IPS-NIHi11 (cell line): Measurements from ENCODE around the gene RPL5.

Source experiments
- DNase-seq: peaks from one replicate; pipeline ENCODE4 v3.0.0; 2012; ENCODE audit warnings: mixed read lengths, low spot score

Gene RPL5

GRCh38 chr1:92820024-92820423, 11.8 kb upstream of the RPL5 start:
- no peak for DNase-seq

- DNase-seq, result no peak
Measured at GRCh38 chr1:92820551-92820950, 11.3 kb upstream of the RPL5 start.

GRCh38 chr1:92822879-92823278, 9.0 kb upstream of the RPL5 start:
- DNase-seq, result no peak

- DNase-seq, result no peak
Measured at GRCh38 chr1:92826792-92827191, 5.0 kb upstream of the RPL5 start.

GRCh38 chr1:92831368-92831761, 475 bp upstream of the RPL5 start:
- peak; percentile 25 for DNase-seq

- no peak for DNase-seq
Measured at GRCh38 chr1:92832537-92833114, 786 bp downstream of the RPL5 start.

- DNase-seq, result no peak
Measured at GRCh38 chr1:92833840-92834239, 2.0 kb downstream of the RPL5 start.

GRCh38 chr1:92834617-92835016, 2.8 kb downstream of the RPL5 start:
- no peak for DNase-seq

GRCh38 chr1:92837062-92837461, 5.2 kb downstream of the RPL5 start:
- no peak for DNase-seq

- DNase-seq, result no peak
Measured at GRCh38 chr1:92838519-92838918, 6.7 kb downstream of the RPL5 start.

GRCh38 chr1:92839442-92839841, 7.6 kb downstream of the RPL5 start:
- DNase-seq, result no peak

- no peak for DNase-seq
Measured at GRCh38 chr1:92840600-92840999, 8.8 kb downstream of the RPL5 start.

- no peak for DNase-seq
Measured at GRCh38 chr1:92842082-92843045, 10.5 kb downstream of the RPL5 start.

- DNase-seq, result no peak
Measured at GRCh38 chr1:92843046-92843423, 11.2 kb downstream of the RPL5 start.

GRCh38 chr1:92843429-92844352, 11.9 kb downstream of the RPL5 start:
- DNase-seq, result no peak

GRCh38 chr1:92844439-92844838, 12.6 kb downstream of the RPL5 start:
- DNase-seq, result no peak

- DNase-seq, result no peak
Measured at GRCh38 chr1:92845908-92846307, 14.1 kb downstream of the RPL5 start.

GRCh38 chr1:92848201-92848600, 16.4 kb downstream of the RPL5 start:
- no peak for DNase-seq

- no peak for DNase-seq
Measured at GRCh38 chr1:92850019-92850418, 18.2 kb downstream of the RPL5 start.

- no peak for DNase-seq
Measured at GRCh38 chr1:92851729-92852128, 19.9 kb downstream of the RPL5 start.

GRCh38 chr1:92853299-92853698, 21.5 kb downstream of the RPL5 start:
- no peak for DNase-seq

GRCh38 chr1:92854101-92854785, 22.4 kb downstream of the RPL5 start:
- no peak for DNase-seq
